Activated CD4-positive, CD25-positive, alpha-beta regulatory T cell treated with anti-CD3 and anti-CD28 coated beads, Interleukin-2, amount 50 U/mL, for 24 hours (primary cell): Measurements from ENCODE around the gene VPS11.

Experiments
- ATAC-seq, 2 donors: fragments of 150-1000 bp; cut with Tn5 transposase; one replicate each; pipeline ENCODE4 v1.10.0; 2021; ENCODE audit warnings: mild to moderate bottlenecking in 1 of 2, moderate library complexity in 1 of 2

VPS11 gene

GRCh38 chr11:119126675-119127268, 59.2 kb downstream of the VPS11 start:
- no peak for ATAC-seq

GRCh38 chr11:119130662-119131061, 63.0 kb downstream of the VPS11 start:
- ATAC-seq, result no peak
